GM15510 (cell line): ENCODE measurements around the gene CDK15.

Source experiments
- POLR2A ChIP-seq: IDR thresholded peaks from 3 replicates; pipeline ENCODE4 v1.6.1; 2011; ENCODE audit warnings: borderline replicate concordance; ENCODE audit not compliant: insufficient read length; ENCODE audit errors: extremely low read depth

The CDK15 gene

DNA sequence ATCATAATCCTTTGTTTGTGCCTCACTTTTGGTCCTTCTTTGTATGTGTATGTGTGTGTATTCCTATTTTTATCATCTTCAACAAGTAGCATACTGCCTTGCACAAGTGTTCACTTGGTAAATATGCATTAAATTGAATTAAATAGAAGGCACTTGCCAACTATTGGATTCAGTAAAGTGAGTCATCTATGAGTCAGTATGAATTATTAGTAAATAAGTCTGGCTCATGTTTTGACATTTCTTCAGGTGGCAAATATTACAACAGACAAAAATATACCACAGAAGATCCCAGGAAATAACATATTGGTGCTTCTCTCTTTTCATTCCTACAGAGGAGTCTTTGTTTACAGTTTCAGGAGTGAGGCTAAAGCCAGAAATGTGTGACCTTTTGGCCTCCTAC lies 84.1 kb downstream of the CDK15 start:
- no peak for TF ChIP-seq POLR2A

DNA sequence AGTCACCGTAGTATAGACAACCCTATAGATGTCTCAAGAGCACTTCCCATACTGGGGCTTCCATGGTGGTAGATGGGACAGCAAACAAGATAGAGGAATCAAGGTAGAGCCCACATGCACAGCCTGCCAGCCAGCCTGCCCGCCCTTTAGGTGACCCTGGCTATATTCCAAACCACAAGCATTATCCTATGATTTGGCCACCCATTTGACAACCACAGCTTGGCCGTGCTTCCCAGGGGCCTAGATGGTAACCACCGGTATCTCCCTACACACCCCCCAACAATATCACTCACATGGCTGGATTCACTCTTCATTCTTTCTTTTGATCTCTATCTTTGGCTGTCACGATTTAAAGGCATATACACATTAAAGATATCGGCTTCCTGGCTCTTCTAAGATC lies 85.3 kb downstream of the CDK15 start:
- no peak for TF ChIP-seq POLR2A

DNA sequence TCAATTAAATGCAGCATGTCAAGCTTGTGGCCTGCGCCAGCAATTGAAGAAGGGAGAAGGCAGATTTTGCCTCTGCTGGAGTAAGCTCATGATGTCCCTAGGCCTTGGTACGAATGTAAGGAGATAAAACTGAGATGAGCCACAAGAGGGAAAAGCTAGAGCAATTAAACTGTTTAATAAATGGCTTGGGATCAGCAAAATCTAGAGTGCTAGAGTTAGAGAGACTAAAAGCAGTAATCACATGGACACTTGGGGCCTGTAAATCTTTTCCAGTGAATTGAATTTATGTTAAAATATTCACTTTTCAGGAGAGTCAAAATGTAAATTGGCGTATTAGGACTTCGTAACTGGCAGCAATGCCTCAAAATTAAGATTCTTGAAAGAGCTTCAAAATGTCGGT lies 86.2 kb downstream of the CDK15 start:
- no peak for TF ChIP-seq POLR2A

DNA sequence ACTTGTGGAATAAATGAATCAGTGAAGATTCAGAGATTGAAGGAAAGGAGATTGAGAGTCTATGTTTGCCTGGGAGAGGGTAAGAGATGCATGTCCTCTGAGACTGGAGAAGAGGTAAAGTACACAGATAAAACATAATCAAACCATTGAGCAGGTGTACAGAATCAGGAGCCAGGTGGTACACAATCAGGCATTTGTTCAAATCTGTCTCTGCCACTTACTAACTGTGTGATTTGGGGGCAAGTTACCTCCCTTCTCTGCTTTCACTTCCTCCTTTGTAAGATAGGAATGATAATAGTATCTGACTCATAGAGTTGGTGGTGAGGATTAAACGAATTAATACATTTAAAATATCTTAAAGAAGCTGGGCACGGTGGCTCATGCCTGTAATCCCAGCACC lies 94.0 kb downstream of the CDK15 start:
- no peak for TF ChIP-seq POLR2A

DNA sequence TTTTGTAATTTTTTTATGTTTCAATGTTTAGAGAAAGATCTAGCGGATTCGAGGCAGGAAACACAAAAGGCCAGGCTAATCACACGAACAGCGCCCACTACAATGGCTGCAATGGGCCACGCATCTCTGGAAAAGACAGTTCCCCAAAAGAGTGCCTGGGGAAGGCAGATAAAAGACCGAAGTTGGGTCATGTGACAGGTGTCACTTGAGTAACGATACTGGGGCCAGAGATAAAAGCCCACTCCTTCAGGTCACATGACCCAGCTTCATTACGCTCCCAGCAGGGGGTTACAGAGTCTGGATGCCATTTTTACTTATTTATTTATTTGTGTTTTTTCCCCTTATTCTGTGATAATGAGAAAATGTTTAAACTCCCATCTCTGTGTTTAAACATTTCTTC lies 95.4 kb downstream of the CDK15 start:
- TF ChIP-seq POLR2A, result no peak

DNA sequence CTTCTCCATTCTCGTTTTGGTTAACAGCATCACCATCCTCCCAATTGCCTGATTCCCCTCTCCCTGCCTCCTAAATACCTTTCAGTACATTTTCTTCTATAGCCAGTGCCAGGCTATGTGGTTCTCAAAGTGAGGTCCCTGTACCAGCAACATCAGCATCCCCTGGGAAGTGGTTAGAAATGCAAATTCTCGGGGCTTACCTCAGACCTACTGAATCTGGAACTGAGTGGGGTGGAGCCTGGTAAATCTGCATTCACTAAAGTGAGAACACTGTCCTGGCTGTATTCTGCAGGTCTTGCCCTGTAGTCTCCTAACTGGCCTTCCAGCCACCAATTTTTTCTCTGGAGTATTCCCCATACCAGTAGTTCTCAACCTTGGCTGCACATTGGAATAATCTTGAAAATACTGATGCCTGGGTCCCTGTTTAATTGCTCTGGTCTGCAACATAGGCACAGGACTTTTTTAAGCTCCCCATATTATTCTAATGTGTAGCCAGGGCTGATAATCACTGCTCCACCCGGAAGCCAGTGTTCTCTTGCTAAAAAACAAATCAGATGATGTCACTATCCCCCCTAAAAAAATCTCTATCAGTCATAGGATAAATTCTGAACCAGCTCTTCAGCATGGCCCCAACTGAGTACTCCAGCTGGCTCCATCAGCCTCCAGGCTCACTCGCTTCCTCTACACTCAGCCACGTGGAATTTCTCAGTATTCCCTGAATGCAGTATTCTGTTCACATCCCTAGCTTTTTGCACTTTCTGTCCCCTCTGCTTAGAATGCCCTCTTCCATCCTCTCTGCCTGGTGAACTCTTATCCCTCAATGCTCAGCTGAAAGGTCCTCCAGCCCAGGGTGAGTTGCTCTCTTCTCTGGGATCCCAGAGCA lies 98.4 kb downstream of the CDK15 start:
- TF ChIP-seq POLR2A, result no peak

DNA sequence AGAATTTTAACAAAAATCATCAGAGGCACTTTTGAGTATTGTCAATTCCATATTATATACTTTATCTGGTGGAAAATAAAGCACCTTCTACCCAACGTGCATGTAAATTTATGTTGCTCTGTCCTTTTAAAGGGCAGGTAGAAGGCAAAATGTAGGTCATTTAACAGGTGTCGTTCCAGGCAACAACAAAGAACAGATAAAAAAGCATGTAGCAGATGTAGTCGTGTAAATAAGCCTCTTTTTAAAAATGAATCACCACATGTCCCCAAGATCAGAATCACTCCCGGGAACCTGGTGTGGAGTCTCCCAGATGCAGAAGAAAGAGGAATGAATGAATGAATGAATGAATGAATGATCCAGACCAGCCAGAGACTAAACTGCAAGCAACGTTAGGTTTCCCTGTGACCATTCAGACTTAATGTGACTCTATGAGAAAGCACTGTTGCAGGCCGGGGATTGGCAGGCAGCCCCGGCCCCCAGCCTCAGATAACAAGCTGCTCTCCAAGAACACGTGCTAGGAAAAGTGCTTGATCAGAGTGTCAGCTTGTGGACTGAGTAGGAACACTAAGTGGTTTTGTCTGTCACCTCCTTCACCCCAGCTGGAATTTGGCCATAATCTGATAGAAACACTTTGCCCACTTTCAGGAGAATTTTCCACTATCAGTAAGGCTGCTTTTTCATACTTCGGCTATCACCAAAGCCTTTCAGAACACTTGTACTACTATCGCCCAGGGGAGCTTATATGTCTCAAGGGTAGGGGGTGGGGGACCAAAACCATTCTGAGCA lies 100.6 kb downstream of the CDK15 start:
- TF ChIP-seq POLR2A, result no peak

DNA sequence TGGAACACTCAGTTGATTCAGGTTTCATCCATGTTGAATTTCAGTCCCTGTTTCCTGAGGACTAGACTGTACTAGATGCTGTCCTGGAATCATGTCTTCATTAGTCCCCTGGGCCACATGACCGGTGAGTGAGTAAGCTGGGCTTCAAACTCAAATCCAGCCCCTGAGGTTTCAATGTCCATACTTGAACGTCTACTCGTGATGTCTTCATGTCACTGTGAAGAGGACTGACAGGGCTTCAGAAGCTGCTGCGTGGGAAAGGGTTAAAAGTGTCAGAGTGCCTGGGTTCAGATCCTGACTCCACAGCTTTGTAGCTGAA lies 101.2 kb downstream of the CDK15 start:
- no peak for TF ChIP-seq POLR2A

DNA sequence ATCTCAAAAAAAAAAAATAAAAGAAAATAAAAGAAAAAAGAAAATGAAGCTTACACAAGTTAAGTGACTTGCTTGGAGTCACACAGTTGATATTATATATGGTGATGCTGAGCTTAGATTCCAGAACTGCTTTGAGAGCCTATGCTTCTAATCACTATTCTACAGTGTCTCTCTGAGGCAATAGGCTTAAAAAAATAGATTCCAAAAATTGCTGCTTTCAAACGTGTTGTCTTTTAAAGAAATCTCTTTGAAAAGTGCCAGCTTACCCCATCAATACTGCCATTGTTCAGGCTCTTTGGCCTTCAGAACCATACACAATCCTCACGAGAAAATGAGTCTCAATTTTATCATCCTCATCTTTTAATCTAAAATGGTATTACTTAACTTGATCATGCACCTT lies 102.6 kb downstream of the CDK15 start:
- TF ChIP-seq POLR2A, result no peak

DNA sequence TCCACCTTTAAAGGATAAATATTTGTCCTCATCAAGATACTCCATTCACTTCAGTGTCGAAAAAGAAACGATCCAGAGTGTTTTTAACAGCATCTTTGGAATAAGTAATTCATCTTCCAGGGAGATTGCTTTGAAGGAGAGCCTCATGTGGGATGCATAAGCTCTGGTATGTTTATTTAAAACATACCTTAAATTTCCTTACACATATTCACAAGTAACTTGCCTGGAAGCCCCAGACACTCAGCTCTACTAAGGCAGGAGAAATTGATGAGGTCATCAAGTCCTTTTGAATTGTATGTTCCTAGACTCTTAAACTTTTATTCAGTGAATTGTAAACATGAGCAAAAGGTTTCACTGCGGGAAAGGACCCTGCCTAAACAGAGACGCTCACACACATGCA lies 103.0 kb downstream of the CDK15 start:
- TF ChIP-seq POLR2A, result no peak

DNA sequence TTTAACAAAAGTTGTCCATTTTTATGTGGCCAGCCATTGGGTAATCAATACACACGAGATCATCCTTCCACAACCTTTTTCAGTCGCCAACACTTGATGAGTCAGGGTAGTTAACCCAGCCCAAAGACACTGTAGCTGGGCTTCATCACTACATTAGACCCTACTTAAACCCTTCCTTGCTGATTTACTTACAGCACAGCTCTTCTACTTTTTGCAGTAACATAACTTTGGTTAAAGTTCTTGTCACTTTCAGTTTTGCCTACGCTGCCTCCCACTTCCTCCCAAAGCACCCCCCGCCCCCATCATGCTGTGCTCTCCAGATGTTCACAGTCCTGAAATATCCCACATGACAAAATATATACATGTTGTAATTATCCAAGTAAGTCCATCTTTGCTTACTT lies 103.6 kb downstream of the CDK15 start:
- no peak for TF ChIP-seq POLR2A

DNA sequence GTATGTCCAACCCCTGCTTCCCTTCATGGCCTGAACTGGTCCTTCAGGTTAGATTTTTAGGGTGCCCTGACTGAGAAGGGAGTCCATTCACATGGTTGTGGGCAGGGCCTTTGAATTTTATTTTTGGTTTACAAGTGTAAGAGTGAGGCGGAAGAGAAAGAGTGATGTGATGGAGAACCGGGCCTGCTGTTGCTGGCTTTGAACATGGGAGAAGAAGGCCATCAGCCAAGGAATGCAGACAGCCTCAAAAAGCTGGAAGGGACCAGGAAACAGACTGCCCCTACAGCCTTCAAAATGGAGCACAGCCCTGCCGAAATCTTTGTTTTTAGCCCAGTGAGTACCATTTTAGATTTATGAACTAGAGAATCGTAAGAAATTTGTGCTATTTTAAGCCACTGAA lies 105.0 kb downstream of the CDK15 start:
- no peak for TF ChIP-seq POLR2A

DNA sequence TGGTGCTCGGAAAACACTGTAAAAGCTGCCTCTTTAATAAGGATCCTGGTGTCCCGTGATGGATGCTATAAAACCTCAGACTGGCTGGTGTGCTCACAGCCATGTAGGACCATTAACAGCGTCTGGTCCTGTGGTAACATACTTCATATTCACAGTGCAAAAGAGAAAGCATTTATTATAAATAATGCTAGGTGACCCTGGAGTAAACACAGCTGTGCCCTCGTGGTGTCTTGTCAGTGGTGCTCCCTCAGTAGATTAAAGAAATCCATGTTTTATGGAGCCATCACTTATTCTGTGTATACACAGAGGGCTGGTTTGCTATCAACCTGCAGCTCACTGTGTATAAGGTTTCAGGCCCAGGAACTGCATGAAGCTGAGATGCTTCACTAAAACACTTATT lies 106.9 kb downstream of the CDK15 start:
- TF ChIP-seq POLR2A, result no peak

DNA sequence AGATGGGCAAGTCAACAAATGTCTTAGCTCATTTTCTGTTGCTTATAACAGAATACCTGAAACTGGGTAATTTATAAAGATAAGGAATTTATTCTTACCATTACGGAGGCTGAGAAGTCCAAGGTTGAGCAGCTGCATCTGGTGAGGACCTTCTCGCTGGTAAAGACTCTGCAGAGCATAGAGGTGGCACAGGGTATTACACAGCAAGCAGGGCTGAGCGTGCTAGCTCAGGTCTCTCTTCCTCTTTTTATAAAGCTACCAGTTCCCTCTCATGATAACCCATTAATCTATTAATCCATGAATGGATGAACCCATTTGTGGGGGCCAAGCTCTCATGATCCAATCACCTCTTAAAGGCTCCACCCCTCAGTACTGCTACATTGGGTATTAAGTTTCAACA lies 109.1 kb downstream of the CDK15 start:
- TF ChIP-seq POLR2A, result no peak

DNA sequence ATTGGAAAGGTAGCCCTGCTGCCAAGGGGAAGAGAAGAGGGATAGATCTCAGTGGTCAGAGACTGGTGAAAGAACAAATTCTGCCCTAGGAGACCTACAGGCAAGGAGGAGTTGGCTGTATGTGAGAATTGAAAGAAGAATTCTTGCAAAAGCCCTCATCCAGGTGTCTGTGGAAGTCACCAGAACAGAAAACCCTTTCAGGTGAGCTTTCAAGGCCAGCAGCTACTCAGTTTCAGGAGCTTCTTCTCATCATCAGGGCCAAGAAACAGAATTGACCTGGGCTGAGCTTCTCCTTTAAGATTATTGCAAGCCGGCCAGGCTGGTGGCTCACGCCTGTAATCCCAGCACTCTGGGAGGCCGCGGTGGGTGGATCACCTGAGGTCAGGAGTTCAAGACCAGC lies 110.2 kb downstream of the CDK15 start:
- no peak for TF ChIP-seq POLR2A

DNA sequence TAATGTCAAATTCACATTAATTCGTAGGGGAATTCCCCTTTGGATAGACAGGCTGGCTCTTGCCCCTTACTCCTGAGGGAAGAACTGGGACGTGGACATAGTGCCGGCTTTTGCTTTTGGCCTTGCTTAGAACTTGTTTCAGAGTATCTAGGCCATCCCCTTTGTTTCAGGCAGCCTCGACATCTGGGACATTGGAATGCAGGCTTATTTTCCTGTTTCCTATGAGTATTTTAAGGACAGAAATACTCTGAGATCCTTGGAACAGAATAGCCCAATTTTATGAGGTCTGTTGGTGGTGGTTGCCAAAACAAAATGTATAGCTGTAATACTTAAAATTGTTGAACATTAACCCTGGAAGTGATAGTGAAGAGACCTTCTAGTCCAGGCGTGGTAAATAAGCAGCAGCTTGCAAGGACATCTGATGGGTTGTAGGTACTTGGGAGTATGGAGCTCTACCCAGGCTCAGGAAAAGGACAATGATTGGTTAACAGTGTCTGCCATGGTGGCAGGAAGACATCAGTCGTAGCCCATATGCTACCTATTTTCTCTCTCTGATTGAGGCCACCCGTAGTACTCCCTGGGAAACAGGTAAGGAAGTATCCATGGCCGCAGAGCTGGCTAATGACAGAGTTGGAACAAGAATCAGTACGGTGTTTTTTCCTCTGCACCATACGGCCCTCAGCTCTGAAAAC lies 112.4 kb downstream of the CDK15 start:
- no peak for TF ChIP-seq POLR2A

DNA sequence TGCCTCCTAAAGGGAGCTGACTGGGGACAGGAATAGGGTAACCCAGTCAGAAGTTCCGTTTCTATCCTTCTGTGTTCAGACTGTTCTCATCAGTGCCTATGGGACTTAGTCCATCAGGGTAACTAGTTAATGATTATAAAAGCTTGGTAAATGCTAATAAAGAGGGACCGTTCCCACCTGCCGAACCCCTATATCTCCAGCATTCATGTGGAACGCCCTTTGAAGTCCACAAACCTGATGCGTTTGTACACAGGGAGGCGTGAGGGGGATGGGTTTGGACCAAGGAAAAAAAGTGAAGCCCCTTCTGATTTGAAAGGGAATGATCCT lies 112.9 kb downstream of the CDK15 start:
- no peak for TF ChIP-seq POLR2A
